Endothelial cell of umbilical vein (primary cell): ENCODE data around the gene PRDX4. TPM values are rescaled to one million over a fixed set of nuclear protein-coding genes. Genes with fewer than 3 reads are reported as not detected.
"Not testable (repeated sequence)": the region's sequence is repeated elsewhere in the genome, so short reads cannot be mapped to it uniquely, and the experiment has no call there.

Experiments used
- BruUV-seq: library from RNA; stranded (reverse); fragments of 400-500 nt; replicated peaks from 2 replicates; lab custom pipeline; 2021; lab: Mats Ljungman, UMichigan
- CTCF ChIA-PET: fragments of 300-600, 350-600 bp; sonication (Branson Sonifier 250); formaldehyde crosslinking; loops from one replicate; lab custom pipeline; 2021; ENCODE audit warnings: antibody characterized with exemption, inconsistent platforms; lab: Charles Lee
- POLR2A ChIA-PET: fragments of 300-600, 350-600 bp; sonication (Branson Sonifier 250); formaldehyde crosslinking; loops from one replicate; lab custom pipeline; 2021; ENCODE audit warnings: antibody characterized with exemption, inconsistent platforms; lab: Charles Lee
- DNase-seq: peaks from one replicate; pipeline ENCODE4 v3.0.0-alpha.2; 2011; ENCODE audit warnings: low read depth, low spot score
- FAIRE-seq: peaks from 2 replicates; lab custom pipeline; 2011; peaks lifted over from hg19 to GRCh38; lab: Jason Lieb, UNC
- H2AFZ ChIP-seq: 2 replicates; pipeline ENCODE4 v1.6.0; 2012; ENCODE audit warnings: low read depth, low read length, control low read depth, inconsistent platforms
- H3K27ac ChIP-seq: 2 replicates; pipeline ENCODE4 v1.5.1; 2011; ENCODE audit warnings: low read depth, mild to moderate bottlenecking, control low read depth, low read length, moderate library complexity; ENCODE audit not compliant: insufficient read depth
- H3K27me3 ChIP-seq, 2 experiments: 2 replicates each; pipeline versions ENCODE4 v1.6.0 to v1.6.1; 2011; ENCODE audit warnings: low read length in 2 of 2, mixed read lengths in 1 of 2; ENCODE audit not compliant: control insufficient read depth in 2 of 2, insufficient read depth in 2 of 2
- H3K36me3 ChIP-seq, 2 experiments: 2 replicates in 1 of 2; 3 replicates in 1 of 2; pipeline ENCODE4 v1.5.1; 2011; ENCODE audit warnings: low read length in 2 of 2, mild to moderate bottlenecking in 1 of 2, moderate library complexity in 1 of 2; ENCODE audit not compliant: control insufficient read depth in 2 of 2, insufficient read depth in 2 of 2; ENCODE audit errors: extremely low read depth in 1 of 2
- H3K4me1 ChIP-seq: 3 replicates; pipeline ENCODE4 v1.5.1; 2011; ENCODE audit warnings: mild to moderate bottlenecking, low read length; ENCODE audit not compliant: control insufficient read depth, insufficient read depth; ENCODE audit errors: extremely low read depth
- H3K4me2 ChIP-seq: 2 replicates; pipeline ENCODE4 v1.6.1; 2011; ENCODE audit warnings: low read length, control low read depth, mixed read lengths; ENCODE audit not compliant: insufficient read depth
- H3K4me3 ChIP-seq, 3 experiments: fragments of 200-600 bp in 1 of 3; sonication (generic), shearing (Covaris generic) in 1 of 3; replicated peaks in 1 of 3; 2 replicates each; pipeline ENCODE4 v1.5.1; 2011 to 2016; ENCODE audit warnings: control low read depth in 3 of 3, low read length in 3 of 3, mild to moderate bottlenecking in 2 of 3, inconsistent platforms in 1 of 3, low read depth in 1 of 3, moderate library complexity in 1 of 3; ENCODE audit not compliant: insufficient read depth in 1 of 3
- H3K79me2 ChIP-seq: 2 replicates; pipeline ENCODE4 v1.6.0; 2012; ENCODE audit warnings: low read length, inconsistent platforms; ENCODE audit not compliant: control insufficient read depth, insufficient read depth
- H3K9ac ChIP-seq: replicated peaks from 2 replicates; pipeline ENCODE3; 2011; ENCODE audit warnings: low read length, control low read depth; ENCODE audit not compliant: insufficient read depth; ENCODE audit errors: extremely low read depth
- H3K9me1 ChIP-seq: replicated peaks from 3 replicates; pipeline ENCODE4 v1.6.0; 2011; ENCODE audit warnings: mild to moderate bottlenecking, low read length; ENCODE audit not compliant: control insufficient read depth, insufficient read depth; ENCODE audit errors: extremely low read depth
- H3K9me3 ChIP-seq: replicated peaks from 2 replicates; pipeline ENCODE4 v1.5.1; 2012; ENCODE audit warnings: low read length, inconsistent platforms; ENCODE audit not compliant: control insufficient read depth, insufficient read depth
- H4K20me1 ChIP-seq: replicated peaks from 2 replicates; pipeline ENCODE3; 2011; ENCODE audit warnings: mild to moderate bottlenecking, low read length; ENCODE audit not compliant: control insufficient read depth, insufficient read depth; ENCODE audit errors: extremely low read depth
- CTCF ChIP-seq, 2 donors: IDR thresholded peaks; 1 replicate in 1 of 2; 2 replicates in 1 of 2; pipeline ENCODE4 v1.5.1; 2011; ENCODE audit warnings: low read length in 2 of 2, mild to moderate bottlenecking in 2 of 2, moderate library complexity in 2 of 2, control low read depth in 1 of 2, inconsistent platforms in 1 of 2, low read depth in 1 of 2; ENCODE audit not compliant: insufficient read depth in 1 of 2; ENCODE audit errors: extremely low read depth in 1 of 2
- EZH2 ChIP-seq: IDR thresholded peaks from 2 replicates; pipeline ENCODE4 v1.6.1; 2012; ENCODE audit warnings: borderline replicate concordance, low read depth, mild to moderate bottlenecking, moderate library complexity, low read length, inconsistent platforms; ENCODE audit not compliant: severe bottlenecking
- FOS ChIP-seq: IDR thresholded peaks from 2 replicates; pipeline ENCODE4 v1.6.1; 2011; ENCODE audit warnings: mild to moderate bottlenecking, low read length, moderate library complexity, borderline replicate concordance; ENCODE audit not compliant: insufficient read depth
- GATA2 ChIP-seq: IDR thresholded peaks from 2 replicates; pipeline ENCODE4 v1.7.0; 2011; ENCODE audit warnings: low read depth, mild to moderate bottlenecking, moderate library complexity, mixed read lengths, low read length; ENCODE audit not compliant: insufficient read length, insufficient read depth
- JUN ChIP-seq: IDR thresholded peaks from 2 replicates; pipeline ENCODE4 v1.6.1; 2011; ENCODE audit warnings: borderline replicate concordance, low read depth; ENCODE audit not compliant: insufficient read length, insufficient read depth
- MAX ChIP-seq: IDR thresholded peaks from 2 replicates; pipeline ENCODE4 v1.6.1; 2011; ENCODE audit not compliant: insufficient read depth, insufficient read length
- MYC ChIP-seq: IDR thresholded peaks from one replicate; pipeline ENCODE4 v1.6.1; 2011; ENCODE audit warnings: mild to moderate bottlenecking, low read depth, low read length
- POLR2A ChIP-seq: IDR thresholded peaks from 2 replicates; pipeline ENCODE4 v1.6.1; 2012; ENCODE audit warnings: low read depth, mild to moderate bottlenecking, control low read depth, low read length
- POLR2AphosphoS5 ChIP-seq: IDR thresholded peaks from 2 replicates; pipeline ENCODE4 v1.6.1; 2012; ENCODE audit warnings: low read depth, mild to moderate bottlenecking, control low read depth, low read length, moderate library complexity; ENCODE audit not compliant: insufficient read depth
- dilution Hi-C: fragments of 300-500 bp; cut with MboI; formaldehyde crosslinking; loops from one replicate; pipeline ENCODE4 v1.15.0; 2019; ENCODE audit warnings: low sequenced_read_pairs; ENCODE audit not compliant: extremely low pct_ligation_motif_present
- intact Hi-C: fragments of 100-400 bp; cut with micrococcal nuclease; formaldehyde crosslinking; loops from one replicate; pipeline ENCODE4 v1.10.0; 2022
- polyA plus RNA-seq, 4 experiments: library from polyadenylated mRNA; depleted of rRNA in 3 of 4; stranded (reverse) in 3 of 4; unstranded in 1 of 4; fragments of >200 nt; gene quantifications; 2 replicates each; pipeline versions ENCODE4 v1.2.1 to v1.2.3, GENCODE V29; 2011 to 2012; ENCODE audit warnings: missing spikeins in 1 of 4
- total RNA-seq: library from RNA; stranded (reverse); gene quantifications from 2 replicates; pipeline ENCODE4 v1.2.3, GENCODE V29; 2021

PRDX4 gene
- total and polyA plus RNA-seq, 2 donors (not counting 3 experiments of a cell fraction or from before 2014, with no cell fraction given), result 144 to 145 TPM

GRCh38 chrX:23670528-23670927, 3.2 kb downstream of the PRDX4 start:
- no peak overlapping the region for H3K4me2 ChIP-seq
- no peak overlapping the region for H3K27ac ChIP-seq
- H3K36me3 ChIP-seq, result peaks cover 0 to 2% of the 10 kb centered on the region in 2 experiments
- no peaks in the 10 kb centered on the region for H4K20me1 ChIP-seq
- CTCF ChIA-PET, result interaction anchor here (1.7 kb wide), 1 partner anchor 1685 kb away, joined by 4 read pairs; no protein-coding TSS in a partner anchor
- no peaks in the 10 kb centered on the region for H3K27me3 ChIP-seq
- DNase-seq, result no peak
- intact Hi-C loops, result no loop called here
- TF ChIP-seq POLR2AphosphoS5, result no peak
- TF ChIP-seq FOS, result no peak
- no peak for TF ChIP-seq GATA2
- TF ChIP-seq POLR2A, result no peak
- TF ChIP-seq MYC, result no peak
- no peak for TF ChIP-seq EZH2
- peaks cover 11% of the 10 kb centered on the region for H3K4me1 ChIP-seq
- dilution Hi-C loops, result no loop called here
- no peaks in the 10 kb centered on the region for H3K9me1 ChIP-seq
- POLR2A ChIA-PET, result no interaction called here
- no peak overlapping the region for H3K9ac ChIP-seq
- peaks cover 30% of the 10 kb centered on the region for H3K79me2 ChIP-seq
- no peaks in the 10 kb centered on the region for H3K9me3 ChIP-seq
- FAIRE-seq, result no peak
- BruUV-seq, result no TSS peak
- no peak overlapping the region for H3K4me3 ChIP-seq
- no peak overlapping the region for H2AFZ ChIP-seq

- Histone ChIP-seq H3K36me3 (peaks cover 0 to 2% of the 10 kb centered on the region in 2 experiments), H4K20me1 (no peaks in the 10 kb centered on the region), H3K4me1 (peaks cover 6% of the 10 kb centered on the region), H3K4me2 (no peak overlapping the region), H3K9me1 (no peaks in the 10 kb centered on the region), H3K9ac (no peak overlapping the region), H3K4me3 (no peak overlapping the region), H3K79me2 (peaks cover 23% of the 10 kb centered on the region), H3K9me3 (no peaks in the 10 kb centered on the region), H3K27me3 (no peaks in the 10 kb centered on the region), H3K27ac (no peak overlapping the region), H2AFZ (no peak overlapping the region)
- FAIRE-seq (no peak), DNase-seq (peak; percentile 10)
- intact Hi-C loops (no loop called here), dilution Hi-C loops (no loop called here)
- ChIA-PET POLR2A (no interaction called here), CTCF (no interaction called here)
- TF ChIP-seq EZH2 (no peak), POLR2AphosphoS5 (no peak), POLR2A (no peak), GATA2 (no peak), CTCF (IDR thresholded peaks at IDR 0.05; ENCODE audit: extremely low read depth in 1 of 2, insufficient read depth in 1 of 2, low read depth in 1 of 2, low read length in 2 of 2) (no peak), MAX (no peak), FOS (no peak), MYC (no peak), JUN (no peak)
- BruUV-seq, result no TSS peak
Measured at GRCh38 chrX:23673108-23673507, 5.8 kb downstream of the PRDX4 start.

- DNase-seq, H3K36me3 ChIP-seq, BruUV-seq, H3K4me2 ChIP-seq, H3K9ac ChIP-seq, dilution Hi-C loops, H3K4me3 ChIP-seq, intact Hi-C loops, H4K20me1 ChIP-seq, H2AFZ ChIP-seq, H3K79me2 ChIP-seq, CTCF ChIA-PET, H3K27ac ChIP-seq, H3K27me3 ChIP-seq, H3K4me1 ChIP-seq, POLR2A ChIA-PET, H3K9me1 ChIP-seq, H3K9me3 ChIP-seq: not testable (repeated sequence)
- FAIRE-seq, result peak; percentile 68
Measured at GRCh38 chrX:23676486-23676885, 9.2 kb downstream of the PRDX4 start.
